ENCODE measurements around the gene ANOS1. TPM values are rescaled to one million over a fixed set of nuclear protein-coding genes. Genes with fewer than 3 reads are reported as not detected.

ANOS1 gene
- total RNA-seq, 1 experiment from 2014 or later, result 54.9 TPM

GRCh38 chrX:8649969-8650368, 82.0 kb downstream of the ANOS1 start:
- H3K36me3 Mint-ChIP-seq (ENCODE audit: insufficient read depth in 1 of 3, low read depth in 3 of 3), result peaks cover 15 to 39% (median 22%) of the 10 kb centered on the region in 3 experiments
- peaks cover 28 to 30% of the 10 kb centered on the region in 2 experiments for H3K4me1 Mint-ChIP-seq
- H3K4me3 Mint-ChIP-seq, result no peak overlapping the region
- Histone ChIP-seq H2BK15ac (ENCODE audit: low read depth, low read length) (no peak overlapping the region), H4K91ac (ENCODE audit: insufficient read length, low read depth, low read length) (no peak overlapping the region), H2AK5ac (ENCODE audit: insufficient read length, low read length) (no peak overlapping the region), H3K9ac (ENCODE audit: extremely low read depth, insufficient read length, low read length) (no peak overlapping the region), H3K27me3 (ENCODE audit: insufficient read depth, low read length) (no peaks in the 10 kb centered on the region), H3T11ph (ENCODE audit: low read length) (no peak overlapping the region), H3K79me2 (ENCODE audit: insufficient read depth, low read length) (peaks cover 24% of the 10 kb centered on the region; the same call in 1 of the 2 replicates), H3K23me2 (ENCODE audit: insufficient read length, low read depth, low read length, poor library complexity, severe bottlenecking) (no peaks in the 10 kb centered on the region), H3K27ac (ENCODE audit: insufficient read length, low read depth, low read length) (no peak overlapping the region), H2BK20ac (ENCODE audit: low read depth, low read length, poor library complexity, severe bottlenecking) (no peak overlapping the region), H3K23ac (ENCODE audit: insufficient read length, low read depth, low read length) (no peak overlapping the region), H2BK120ac (ENCODE audit: low read depth, low read length, poor library complexity, severe bottlenecking) (no peak overlapping the region), H2BK5ac (ENCODE audit: insufficient read length, low read length) (no peak overlapping the region), H3K4ac (ENCODE audit: low read depth, low read length) (no peak overlapping the region), H3K4me2 (ENCODE audit: insufficient read depth, insufficient read length, low read length) (no peak overlapping the region), H3K79me1 (ENCODE audit: insufficient read depth, low read depth, low read length, poor library complexity, severe bottlenecking) (peaks cover 9% of the 10 kb centered on the region), H2BK12ac (ENCODE audit: insufficient read length, low read depth, low read length) (no peak overlapping the region), H4K20me1 (ENCODE audit: control insufficient read depth, insufficient read depth, insufficient read length) (no peaks in the 10 kb centered on the region), H3K56ac (ENCODE audit: insufficient read length, low read depth, low read length) (no peak overlapping the region), H3K14ac (ENCODE audit: insufficient read depth, low read length) (no peak overlapping the region), H4K5ac (ENCODE audit: insufficient read length, low read depth, low read length) (no peak overlapping the region), H3K18ac (ENCODE audit: insufficient read length, low read depth, low read length) (no peak overlapping the region), H3K9me3 (ENCODE audit: control insufficient read depth, low read depth, low read length) (no peaks in the 10 kb centered on the region), H3K4me1 (ENCODE audit: insufficient read depth, low read length) (peaks cover 21% of the 10 kb centered on the region), H2AFZ (ENCODE audit: low read length) (no peak overlapping the region), H4K8ac (replicated peaks; ENCODE audit: insufficient read length, low read depth, low read length) (no peak overlapping the region)
- 0 out of 5 replicates have a peak, but pooled peaks cover 0 to 1% of the 10 kb centered on the region in 2 experiments for H3K9me3 Mint-ChIP-seq
- DNase-seq, result no peak
- H3K27ac Mint-ChIP-seq, result peak overlapping the region in 1 of 3 experiments; percentile 53; a peak in 1 of 7 replicates
- H3K27me3 Mint-ChIP-seq (ENCODE audit: low read depth), result no peaks in the 10 kb centered on the region
- no peak for TF ChIP-seq CTCF (conservative IDR thresholded peaks at IDR 0.05)
